MCF 10A (cell line): Measurements from ENCODE around the gene SDR39U1. TPM values are rescaled to one million over a fixed set of nuclear protein-coding genes. Genes with fewer than 3 reads are reported as not detected.
"Not testable (repeated sequence)": the region's sequence is repeated elsewhere in the genome, so short reads cannot be mapped to it uniquely, and the experiment has no call there.

ENCODE experiments used
- Bru-seq: library from RNA; stranded (reverse); fragments of 400-500 nt; gene quantifications from one replicate; lab custom pipeline; 2021; lab: Mats Ljungman, UMichigan
- BruChase-seq, 2 experiments: library from RNA; stranded (reverse); fragments of 400-500 nt; gene quantifications; one replicate each; lab custom pipeline; 2021; lab: Mats Ljungman, UMichigan
- BruUV-seq: library from RNA; stranded (reverse); fragments of 400-500 nt; replicated peaks from 2 replicates; lab custom pipeline; 2021; lab: Mats Ljungman, UMichigan
- CTCF ChIA-PET: fragments of 300-600 bp; sonication (Branson Sonifier 250); formaldehyde crosslinking; extraction: SDS; loops from one replicate; lab custom pipeline; 2021; ENCODE audit warnings: antibody characterized with exemption, inconsistent platforms; lab: Yijun Ruan, JAX
- POLR2A ChIA-PET: fragments of 300-600, 350-650 bp; sonication (Branson Sonifier 250); formaldehyde crosslinking; extraction: SDS; loops from one replicate; lab custom pipeline; 2020; ENCODE audit warnings: antibody characterized with exemption, inconsistent platforms; lab: Yijun Ruan, JAX
- DNase-seq: peaks from one replicate; pipeline ENCODE4 v3.0.0-alpha.2; 2018; ENCODE audit not compliant: unreplicated experiment
- H3K27ac Mint-ChIP-seq: one replicate; pipeline ENCODE4 v1.8.0; 2022; ENCODE audit warnings: mild to moderate bottlenecking, low read depth, mixed read lengths; ENCODE audit not compliant: unreplicated experiment
- H3K27me3 Mint-ChIP-seq: one replicate; pipeline ENCODE4 v1.8.0; 2022; ENCODE audit warnings: mixed read lengths; ENCODE audit not compliant: insufficient read depth, unreplicated experiment
- H3K36me3 Mint-ChIP-seq: one replicate; pipeline ENCODE4 v1.8.0; 2022; ENCODE audit warnings: mild to moderate bottlenecking, moderate library complexity, mixed read lengths; ENCODE audit not compliant: insufficient read depth, unreplicated experiment
- H3K4me1 Mint-ChIP-seq: one replicate; pipeline ENCODE4 v1.8.0; 2022; ENCODE audit warnings: mixed read lengths; ENCODE audit not compliant: insufficient read depth, unreplicated experiment
- H3K4me3 Mint-ChIP-seq: one replicate; pipeline ENCODE4 v1.8.0; 2022; ENCODE audit warnings: mild to moderate bottlenecking, moderate library complexity, mixed read lengths; ENCODE audit not compliant: unreplicated experiment
- H3K9me3 Mint-ChIP-seq: one replicate; pipeline ENCODE4 v1.8.0; 2022; ENCODE audit warnings: mixed read lengths; ENCODE audit not compliant: unreplicated experiment
- CTCF ChIP-seq: fragments of 200-600 bp; IDR thresholded peaks from one replicate; pipeline ENCODE4 v1.8.0; 2022; ENCODE audit warnings: antibody characterized with exemption, mild to moderate bottlenecking; ENCODE audit not compliant: unreplicated experiment
- intact Hi-C: fragments of 100-400 bp; cut with micrococcal nuclease; formaldehyde crosslinking; loops from 2 replicates; pipeline ENCODE4 v1.14.1; 2022
- long read RNA-seq: library from polyadenylated mRNA; stranded (forward); transcript quantifications from one replicate; pipeline ENCODE4 v2.0.0, GENCODE V29; 2022
- total RNA-seq: library from RNA; stranded (reverse); gene quantifications from 2 replicates; pipeline ENCODE4 v1.2.3, GENCODE V29; 2022

SDR39U1 gene
- total RNA-seq (53.2 and 58.7 TPM in 2 replicates), Bru-seq, nascent RNA (percentile 82 among the genes with signal in this experiment), BruChase-seq, experiment 1, labeled RNA remaining after a 6-hour chase (percentile 85 among the genes with signal in this experiment), BruChase-seq, experiment 2, labeled RNA remaining after a 2-hour chase (percentile 84 among the genes with signal in this experiment)
- long read RNA-seq, transcript SDR39U1-209 (4 exons, 1,203 nt): minor isoform, 12 of 122 reads
- long read RNA-seq, transcript SDR39U1-201 (6 exons, 1,233 nt): major isoform, 35 of 122 reads
- long read RNA-seq, transcript SDR39U1-203 (5 exons, 1,507 nt): minor isoform, 24 of 122 reads
- long read RNA-seq, partial matches to known transcripts: 5 of 122 reads
- long read RNA-seq, other reads (novel, unspliced or antisense): 34 of 122 reads

GRCh38 chr14:24442240-24443052 lies at the start of gene SDR39U1:
Gene SDR39U1 (minus strand): TSS chr14:24442776. CDS start chr14:24442769, 7 bp downstream.
- intact Hi-C loops: no loop called here
- Mint-ChIP-seq H3K27ac (peak within 1 kb of the TSS; percentile 100), H3K27me3 (no peaks in the 10 kb centered on the region), H3K36me3 (peaks cover 54% of the 10 kb centered on the region), H3K9me3 (no peaks in the 10 kb centered on the region), H3K4me1 (peaks cover 8% of the 10 kb centered on the region), H3K4me3 (peak within 1 kb of the TSS; percentile 78)
- no TSS peak for BruUV-seq
- ChIA-PET POLR2A (interaction anchor here (0.8 to 4.8 kb wide), 19 partner anchors 10 to 328 kb away, joined by 3 to 47 read pairs (median 5); partner anchors contain the start of genes CBLN3, DCAF11, DHRS1 and IPO4), CTCF (interaction anchor here (0.5 to 5.5 kb wide), 15 partner anchors 11 to 1111 kb away, joined by 3 to 64 read pairs (median 4); partner anchors contain the start of genes ADCY4, CIDEB and KHNYN)
- TF ChIP-seq CTCF: no peak
- DNase-seq: peak; percentile 99

- H3K27ac Mint-ChIP-seq, CTCF ChIA-PET, POLR2A ChIA-PET, H3K36me3 Mint-ChIP-seq, BruUV-seq, H3K4me3 Mint-ChIP-seq, DNase-seq, H3K27me3 Mint-ChIP-seq, H3K4me1 Mint-ChIP-seq, intact Hi-C loops: not testable (repeated sequence)
- H3K9me3 Mint-ChIP-seq: peaks cover 11% of the 10 kb centered on the region
These were observed 49.2 kb upstream of the SDR39U1 start for GRCh38 chr14:24491586-24492408.

GRCh38 chr14:24483604-24484252 lies 41.2 kb upstream of the SDR39U1 start:
- CTCF ChIA-PET: interaction anchor here (0.5 to 1.0 kb wide), 3 partner anchors 9 to 175 kb away, joined by 3 to 4 read pairs (median 3); no protein-coding TSS in a partner anchor
- intact Hi-C loops: no loop called here
- H3K27ac Mint-ChIP-seq: no peak overlapping the region
- H3K4me3 Mint-ChIP-seq: no peak overlapping the region
- BruUV-seq: no TSS peak
- no peaks in the 10 kb centered on the region for H3K9me3 Mint-ChIP-seq
- H3K36me3 Mint-ChIP-seq: no peaks in the 10 kb centered on the region
- no peak for TF ChIP-seq CTCF
- H3K4me1 Mint-ChIP-seq: no peaks in the 10 kb centered on the region
- POLR2A ChIA-PET: no interaction called here
- DNase-seq: peak; percentile 0
- H3K27me3 Mint-ChIP-seq: no peaks in the 10 kb centered on the region

GRCh38 chr14:24482699-24483303 lies 40.2 kb upstream of the SDR39U1 start:
- H3K4me1 Mint-ChIP-seq, POLR2A ChIA-PET, H3K27ac Mint-ChIP-seq, BruUV-seq, H3K9me3 Mint-ChIP-seq, H3K36me3 Mint-ChIP-seq, H3K27me3 Mint-ChIP-seq, H3K4me3 Mint-ChIP-seq, intact Hi-C loops: not testable (repeated sequence)
- DNase-seq: peak; percentile 47
- CTCF ChIA-PET: interaction anchor here (0.7 kb wide), 1 partner anchor 29 kb away, joined by 4 read pairs; no protein-coding TSS in a partner anchor
